Suprapubic skin (tissue), 3 donors: Measurements from ENCODE around the gene FRK.

ENCODE experiments used
- CTCF ChIP-seq, 2 donors: fragments of 200-600 bp in 1 of 2; fragments of 450-650 bp in 1 of 2; sonication (generic) in 1 of 2; IDR thresholded peaks; one replicate each; pipeline ENCODE4 v1.5.1; 2016 to 2019; ENCODE audit warnings: antibody characterized with exemption in 2 of 2, mild to moderate bottlenecking in 1 of 2, moderate library complexity in 1 of 2
- POLR2A ChIP-seq, 2 donors: fragments of 450-650 bp; IDR thresholded peaks; one replicate each; pipeline ENCODE4 v1.6.1; 2017; ENCODE audit warnings: antibody characterized with exemption in 2 of 2, mild to moderate bottlenecking in 2 of 2, moderate library complexity in 2 of 2

GRCh38 chr6:115999235-115999634, 61.5 kb downstream of the FRK start:
- TF ChIP-seq POLR2A (IDR thresholded peaks at IDR 0.05) (no peak), CTCF (IDR thresholded peaks at IDR 0.05) (no peak)
